Peyer's patch (tissue), 4 donors: ENCODE measurements around the gene RGMB.

Experiments
- CTCF ChIP-seq, 6 experiments: fragments of 450-650 bp in 4 of 6; fragments of 200-600 bp in 2 of 6; sonication (generic) in 1 of 6; IDR thresholded peaks; one replicate each; pipeline ENCODE4 v1.5.1; 2017 to 2019; ENCODE audit warnings: antibody characterized with exemption in 6 of 6, mild to moderate bottlenecking in 3 of 6, moderate library complexity in 1 of 6
- POLR2A ChIP-seq, 2 donors: fragments of 450-650 bp; IDR thresholded peaks; one replicate each; pipeline ENCODE4 v1.5.1; 2017; ENCODE audit warnings: antibody characterized with exemption in 2 of 2, mild to moderate bottlenecking in 2 of 2, moderate library complexity in 2 of 2

GRCh38 chr5:98727686-98728085 lies 45.8 kb upstream of the RGMB start:
- TF ChIP-seq CTCF (IDR thresholded peaks at IDR 0.05) (no peak), POLR2A (IDR thresholded peaks at IDR 0.05) (no peak)
